Endothelial cell of umbilical vein (primary cell): ENCODE data around the gene ELK1. TPM values are rescaled to one million over a fixed set of nuclear protein-coding genes. Genes with fewer than 3 reads are reported as not detected.

Experiments
- BruUV-seq: library from RNA; stranded (reverse); fragments of 400-500 nt; replicated peaks from 2 replicates; lab custom pipeline; 2021; lab: Mats Ljungman, UMichigan
- CTCF ChIA-PET: fragments of 300-600, 350-600 bp; sonication (Branson Sonifier 250); formaldehyde crosslinking; loops from one replicate; lab custom pipeline; 2021; ENCODE audit warnings: antibody characterized with exemption, inconsistent platforms; lab: Charles Lee
- POLR2A ChIA-PET: fragments of 300-600, 350-600 bp; sonication (Branson Sonifier 250); formaldehyde crosslinking; loops from one replicate; lab custom pipeline; 2021; ENCODE audit warnings: antibody characterized with exemption, inconsistent platforms; lab: Charles Lee
- DNase-seq: peaks from one replicate; pipeline ENCODE4 v3.0.0-alpha.2; 2011; ENCODE audit warnings: low read depth, low spot score
- FAIRE-seq: peaks from 2 replicates; lab custom pipeline; 2011; peaks lifted over from hg19 to GRCh38; lab: Jason Lieb, UNC
- H2AFZ ChIP-seq: 2 replicates; pipeline ENCODE4 v1.6.0; 2012; ENCODE audit warnings: low read depth, low read length, control low read depth, inconsistent platforms
- H3K27ac ChIP-seq: 2 replicates; pipeline ENCODE4 v1.5.1; 2011; ENCODE audit warnings: low read depth, mild to moderate bottlenecking, control low read depth, low read length, moderate library complexity; ENCODE audit not compliant: insufficient read depth
- H3K27me3 ChIP-seq, 2 experiments: 2 replicates each; pipeline versions ENCODE4 v1.6.0 to v1.6.1; 2011; ENCODE audit warnings: low read length in 2 of 2, mixed read lengths in 1 of 2; ENCODE audit not compliant: control insufficient read depth in 2 of 2, insufficient read depth in 2 of 2
- H3K36me3 ChIP-seq, 2 experiments: 2 replicates in 1 of 2; 3 replicates in 1 of 2; pipeline ENCODE4 v1.5.1; 2011; ENCODE audit warnings: low read length in 2 of 2, mild to moderate bottlenecking in 1 of 2, moderate library complexity in 1 of 2; ENCODE audit not compliant: control insufficient read depth in 2 of 2, insufficient read depth in 2 of 2; ENCODE audit errors: extremely low read depth in 1 of 2
- H3K4me1 ChIP-seq: 3 replicates; pipeline ENCODE4 v1.5.1; 2011; ENCODE audit warnings: mild to moderate bottlenecking, low read length; ENCODE audit not compliant: control insufficient read depth, insufficient read depth; ENCODE audit errors: extremely low read depth
- H3K4me2 ChIP-seq: 2 replicates; pipeline ENCODE4 v1.6.1; 2011; ENCODE audit warnings: low read length, control low read depth, mixed read lengths; ENCODE audit not compliant: insufficient read depth
- H3K4me3 ChIP-seq, 3 experiments: fragments of 200-600 bp in 1 of 3; sonication (generic), shearing (Covaris generic) in 1 of 3; replicated peaks in 1 of 3; 2 replicates each; pipeline ENCODE4 v1.5.1; 2011 to 2016; ENCODE audit warnings: control low read depth in 3 of 3, low read length in 3 of 3, mild to moderate bottlenecking in 2 of 3, inconsistent platforms in 1 of 3, low read depth in 1 of 3, moderate library complexity in 1 of 3; ENCODE audit not compliant: insufficient read depth in 1 of 3
- H3K79me2 ChIP-seq: 2 replicates; pipeline ENCODE4 v1.6.0; 2012; ENCODE audit warnings: low read length, inconsistent platforms; ENCODE audit not compliant: control insufficient read depth, insufficient read depth
- H3K9ac ChIP-seq: replicated peaks from 2 replicates; pipeline ENCODE3; 2011; ENCODE audit warnings: low read length, control low read depth; ENCODE audit not compliant: insufficient read depth; ENCODE audit errors: extremely low read depth
- H3K9me1 ChIP-seq: replicated peaks from 3 replicates; pipeline ENCODE4 v1.6.0; 2011; ENCODE audit warnings: mild to moderate bottlenecking, low read length; ENCODE audit not compliant: control insufficient read depth, insufficient read depth; ENCODE audit errors: extremely low read depth
- H3K9me3 ChIP-seq: replicated peaks from 2 replicates; pipeline ENCODE4 v1.5.1; 2012; ENCODE audit warnings: low read length, inconsistent platforms; ENCODE audit not compliant: control insufficient read depth, insufficient read depth
- H4K20me1 ChIP-seq: replicated peaks from 2 replicates; pipeline ENCODE3; 2011; ENCODE audit warnings: mild to moderate bottlenecking, low read length; ENCODE audit not compliant: control insufficient read depth, insufficient read depth; ENCODE audit errors: extremely low read depth
- CTCF ChIP-seq, 2 donors: IDR thresholded peaks; 1 replicate in 1 of 2; 2 replicates in 1 of 2; pipeline ENCODE4 v1.5.1; 2011; ENCODE audit warnings: low read length in 2 of 2, mild to moderate bottlenecking in 2 of 2, moderate library complexity in 2 of 2, control low read depth in 1 of 2, inconsistent platforms in 1 of 2, low read depth in 1 of 2; ENCODE audit not compliant: insufficient read depth in 1 of 2; ENCODE audit errors: extremely low read depth in 1 of 2
- EZH2 ChIP-seq: IDR thresholded peaks from 2 replicates; pipeline ENCODE4 v1.6.1; 2012; ENCODE audit warnings: borderline replicate concordance, low read depth, mild to moderate bottlenecking, moderate library complexity, low read length, inconsistent platforms; ENCODE audit not compliant: severe bottlenecking
- FOS ChIP-seq: IDR thresholded peaks from 2 replicates; pipeline ENCODE4 v1.6.1; 2011; ENCODE audit warnings: mild to moderate bottlenecking, low read length, moderate library complexity, borderline replicate concordance; ENCODE audit not compliant: insufficient read depth
- GATA2 ChIP-seq: IDR thresholded peaks from 2 replicates; pipeline ENCODE4 v1.7.0; 2011; ENCODE audit warnings: low read depth, mild to moderate bottlenecking, moderate library complexity, mixed read lengths, low read length; ENCODE audit not compliant: insufficient read length, insufficient read depth
- JUN ChIP-seq: IDR thresholded peaks from 2 replicates; pipeline ENCODE4 v1.6.1; 2011; ENCODE audit warnings: borderline replicate concordance, low read depth; ENCODE audit not compliant: insufficient read length, insufficient read depth
- MAX ChIP-seq: IDR thresholded peaks from 2 replicates; pipeline ENCODE4 v1.6.1; 2011; ENCODE audit not compliant: insufficient read depth, insufficient read length
- MYC ChIP-seq: IDR thresholded peaks from one replicate; pipeline ENCODE4 v1.6.1; 2011; ENCODE audit warnings: mild to moderate bottlenecking, low read depth, low read length
- POLR2A ChIP-seq: IDR thresholded peaks from 2 replicates; pipeline ENCODE4 v1.6.1; 2012; ENCODE audit warnings: low read depth, mild to moderate bottlenecking, control low read depth, low read length
- POLR2AphosphoS5 ChIP-seq: IDR thresholded peaks from 2 replicates; pipeline ENCODE4 v1.6.1; 2012; ENCODE audit warnings: low read depth, mild to moderate bottlenecking, control low read depth, low read length, moderate library complexity; ENCODE audit not compliant: insufficient read depth
- dilution Hi-C: fragments of 300-500 bp; cut with MboI; formaldehyde crosslinking; loops from one replicate; pipeline ENCODE4 v1.15.0; 2019; ENCODE audit warnings: low sequenced_read_pairs; ENCODE audit not compliant: extremely low pct_ligation_motif_present
- intact Hi-C: fragments of 100-400 bp; cut with micrococcal nuclease; formaldehyde crosslinking; loops from one replicate; pipeline ENCODE4 v1.10.0; 2022
- polyA plus RNA-seq, 4 experiments: library from polyadenylated mRNA; depleted of rRNA in 3 of 4; stranded (reverse) in 3 of 4; unstranded in 1 of 4; fragments of >200 nt; gene quantifications; 2 replicates each; pipeline versions ENCODE4 v1.2.1 to v1.2.3, GENCODE V29; 2011 to 2012; ENCODE audit warnings: missing spikeins in 1 of 4
- total RNA-seq: library from RNA; stranded (reverse); gene quantifications from 2 replicates; pipeline ENCODE4 v1.2.3, GENCODE V29; 2021

ELK1 gene
- total and polyA plus RNA-seq, 2 donors (not counting 3 experiments of a cell fraction or from before 2014, with no cell fraction given), result 18.3 to 28.7 TPM

- Histone ChIP-seq H2AFZ (no peak overlapping the region), H3K9me1 (no peaks in the 10 kb centered on the region), H3K79me2 (no peaks in the 10 kb centered on the region), H3K9ac (no peak overlapping the region), H3K27ac (no peak overlapping the region), H3K36me3 (no peaks in the 10 kb centered on the region), H3K4me2 (no peak overlapping the region), H3K9me3 (no peaks in the 10 kb centered on the region), H3K4me3 (no peak overlapping the region), H4K20me1 (no peaks in the 10 kb centered on the region), H3K27me3 (peaks cover 0 to 2% of the 10 kb centered on the region in 2 experiments), H3K4me1 (no peaks in the 10 kb centered on the region)
- no TSS peak for BruUV-seq
- no peak for FAIRE-seq
- ChIA-PET POLR2A (no interaction called here), CTCF (interaction anchor here (0.7 kb wide), 1 partner anchor 44 kb away, joined by 3 read pairs; no protein-coding TSS in a partner anchor)
- intact Hi-C loops (no loop called here), dilution Hi-C loops (no loop called here)
- TF ChIP-seq FOS (no peak), GATA2 (no peak), POLR2A (no peak), POLR2AphosphoS5 (no peak), MYC (no peak), CTCF (IDR thresholded peaks at IDR 0.05; ENCODE audit: extremely low read depth in 1 of 2, insufficient read depth in 1 of 2, low read depth in 1 of 2, low read length in 2 of 2) (no peak), EZH2 (no peak), MAX (no peak), JUN (no peak)
- DNase-seq, result no peak
Observed at GRCh38 chrX:47597222-47597621, 53.1 kb downstream of the ELK1 start.
